Stimulated activated naive CD8-positive, alpha-beta T cell treated with anti-CD3 and anti-CD28 coated beads, Interleukin-15, Interleukin-2, amounts not matched to agents 100 U/mL and 50 U/mL, for 24 hours (primary cell): ENCODE results near the gene CASP5.
A peak's percentile ranks its signal among the peaks of the same experiment; 100 is the strongest.
"Not testable (repeated sequence)": the region's sequence is repeated elsewhere in the genome, so short reads cannot be mapped to it uniquely, and the experiment has no call there.

Experiments
- ATAC-seq: fragments of 150-1000 bp; cut with Tn5 transposase; one replicate; pipeline ENCODE4 v1.10.0; 2021
- DNase-seq: peaks from one replicate; pipeline ENCODE4 v3.0.0; 2021

CASP5 gene

GRCh38 chr11:105023003-105023402 lies at the start of gene CASP5:
Gene CASP5 (minus strand): TSS chr11:105023168. CDS start chr11:105023136, 32 bp downstream.
- DNase-seq: no peak
- no peak for ATAC-seq

GRCh38 chr11:105072080-105072479 lies 49.1 kb upstream of the CASP5 start:
- not testable (repeated sequence) for DNase-seq, ATAC-seq

DNA sequence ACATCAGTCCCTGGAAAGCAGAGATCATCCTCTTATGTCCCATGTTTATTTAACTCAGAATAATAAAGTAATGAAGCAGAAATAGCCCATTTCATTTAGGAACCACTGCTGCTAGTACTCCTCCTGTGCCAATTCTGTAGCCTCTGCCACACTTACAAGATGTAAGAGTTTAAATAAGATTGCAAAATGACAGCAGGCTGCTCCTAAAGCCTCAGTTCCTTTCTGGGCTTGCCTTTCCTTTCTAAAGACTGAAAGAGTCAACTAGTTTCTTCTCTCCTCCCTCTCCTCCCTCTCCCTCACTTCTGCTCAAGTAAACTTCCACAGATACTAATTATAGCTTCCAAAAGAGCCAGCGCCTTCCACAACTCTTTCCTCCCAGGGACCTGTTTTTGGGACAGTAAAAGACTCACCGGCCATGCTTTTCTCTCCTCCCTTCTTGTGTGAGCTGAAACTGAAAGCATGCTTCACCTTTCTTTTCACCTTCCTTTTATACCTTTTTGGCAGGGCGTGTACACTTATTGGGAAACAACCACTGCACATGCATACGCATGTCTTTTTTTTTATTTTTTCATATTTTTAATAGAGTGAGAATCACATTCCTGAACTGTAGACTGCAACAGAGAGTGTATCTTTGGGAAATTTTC lies 48.2 kb upstream of the CASP5 start:
- no peak for ATAC-seq
- DNase-seq: no peak

DNA sequence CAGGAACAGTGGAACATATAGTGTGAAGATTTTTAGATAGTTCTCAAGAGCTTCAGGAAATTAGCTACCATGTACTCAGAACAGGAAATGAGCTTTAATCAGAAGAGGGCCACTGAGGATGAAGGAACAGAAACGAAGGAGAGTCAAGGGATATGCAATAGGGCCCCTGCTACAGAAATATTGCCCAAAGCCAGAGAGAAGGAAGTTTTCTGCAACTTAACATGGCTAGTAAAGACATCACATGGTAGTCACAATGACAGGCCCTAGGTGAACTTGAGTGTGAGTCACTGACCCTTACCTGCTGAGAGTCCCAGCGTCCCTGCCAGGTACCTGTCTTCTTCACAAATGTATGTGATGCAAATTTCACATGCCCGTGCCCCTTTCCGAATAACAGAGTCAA lies 47.3 kb upstream of the CASP5 start:
- DNase-seq: no peak
- ATAC-seq: no peak

DNA sequence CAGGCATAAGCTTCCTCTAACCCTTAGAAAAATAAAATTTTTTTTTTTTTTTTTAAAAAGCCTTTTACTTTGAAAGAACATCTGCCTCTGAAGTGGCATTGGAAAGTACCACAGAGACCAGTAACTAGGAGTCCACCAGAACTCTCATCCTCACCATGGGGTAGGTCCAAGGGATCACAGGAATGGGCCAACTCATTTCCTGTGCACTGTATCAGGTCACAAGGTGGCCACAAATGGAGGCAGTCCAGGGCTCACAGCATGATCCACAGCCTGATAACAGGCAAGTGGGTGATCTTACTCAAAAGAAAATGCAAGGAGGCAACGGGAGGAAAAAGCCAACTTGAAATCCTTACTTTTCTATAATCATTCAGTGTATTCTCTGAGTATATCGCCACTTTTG lies 46.8 kb upstream of the CASP5 start:
- peak; percentile 36 for ATAC-seq
- not testable (repeated sequence) for DNase-seq

GRCh38 chr11:105063245-105063941 lies 40.4 kb upstream of the CASP5 start:
- ATAC-seq, DNase-seq: not testable (repeated sequence)

DNA sequence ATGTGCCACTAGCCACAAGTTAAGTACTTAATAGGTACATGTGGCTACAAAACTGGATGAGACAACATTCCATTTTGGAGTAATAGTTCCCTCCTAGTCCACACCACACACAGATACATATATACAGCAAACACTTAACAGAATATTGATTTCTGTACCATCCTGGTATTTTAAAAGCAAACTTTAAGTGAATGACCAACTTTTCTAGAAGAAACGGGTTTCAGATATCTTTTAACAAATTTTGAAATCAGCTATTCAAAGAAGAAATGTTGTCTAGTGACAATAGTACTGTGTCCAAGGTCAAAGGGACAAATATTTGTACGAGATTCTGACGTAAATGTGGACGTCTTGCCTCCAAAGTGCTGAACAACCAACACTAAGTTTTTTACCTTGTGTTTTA lies 34.5 kb upstream of the CASP5 start:
- no peak for ATAC-seq
- no peak for DNase-seq

DNA sequence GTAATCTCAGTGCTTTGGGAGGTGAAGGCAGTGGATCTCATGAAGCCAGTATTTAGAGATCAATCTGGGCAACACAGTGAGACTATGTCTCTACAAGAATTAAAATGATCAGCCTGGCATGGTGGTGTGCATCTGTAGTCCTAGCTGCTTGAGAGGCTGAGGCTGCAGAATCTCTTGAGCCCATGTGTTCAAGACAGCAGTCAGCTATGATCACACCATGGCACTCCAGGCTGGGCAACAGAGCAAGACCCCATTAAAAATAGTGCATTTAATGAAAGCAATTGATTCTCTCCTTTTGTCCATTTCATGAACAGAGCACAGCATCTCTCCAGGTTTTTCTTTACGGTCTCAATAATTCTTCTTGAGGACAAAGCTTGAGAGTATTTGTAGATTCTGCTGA lies 33.5 kb upstream of the CASP5 start:
- ATAC-seq: no peak
- DNase-seq: no peak

DNA sequence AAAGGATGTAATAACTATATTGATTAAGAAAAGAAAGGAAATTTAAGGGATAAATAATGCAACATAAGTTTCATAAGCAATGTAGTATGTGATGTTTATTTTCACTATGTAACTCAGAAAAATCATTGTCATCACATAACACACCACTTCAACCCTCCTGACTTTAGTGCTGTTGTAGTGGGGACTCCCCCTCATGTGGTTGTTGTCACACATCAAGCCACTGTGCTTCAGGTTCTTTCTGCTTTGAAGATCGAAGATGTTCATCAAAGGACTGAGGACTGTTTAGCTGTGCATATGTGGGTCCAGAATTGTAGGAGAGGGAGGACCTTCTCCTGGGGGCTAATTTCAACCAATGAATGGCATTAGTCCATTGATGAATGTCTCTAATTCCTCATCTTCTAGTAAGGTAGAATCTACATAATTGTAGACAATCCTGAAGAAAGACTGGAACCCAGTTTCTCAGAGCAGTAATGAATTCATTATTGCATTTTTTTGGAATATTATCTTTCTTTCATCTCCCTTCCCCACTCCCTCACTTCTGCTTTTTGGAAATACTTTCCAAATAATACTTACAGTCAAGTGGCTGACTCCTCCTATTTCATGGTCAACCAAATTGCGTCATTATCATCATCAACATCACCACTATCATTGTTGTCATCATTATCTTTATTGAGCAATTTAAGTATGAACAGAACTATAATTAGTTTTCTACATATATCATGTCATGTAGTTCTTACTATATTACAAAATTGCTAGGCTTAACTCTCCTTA lies 31.9 kb upstream of the CASP5 start:
- DNase-seq (no peak), ATAC-seq (no peak)

GRCh38 chr11:105052487-105052886 lies 29.5 kb upstream of the CASP5 start:
- no peak for DNase-seq
- no peak for ATAC-seq

GRCh38 chr11:105051559-105051958 lies 28.6 kb upstream of the CASP5 start:
- no peak for ATAC-seq

GRCh38 chr11:105049481-105049880 lies 26.5 kb upstream of the CASP5 start:
- ATAC-seq (no peak), DNase-seq (no peak)

More at GRCh38 chr11:105051559-105051958, 28.6 kb upstream of the CASP5 start:
- DNase-seq: no peak

DNA sequence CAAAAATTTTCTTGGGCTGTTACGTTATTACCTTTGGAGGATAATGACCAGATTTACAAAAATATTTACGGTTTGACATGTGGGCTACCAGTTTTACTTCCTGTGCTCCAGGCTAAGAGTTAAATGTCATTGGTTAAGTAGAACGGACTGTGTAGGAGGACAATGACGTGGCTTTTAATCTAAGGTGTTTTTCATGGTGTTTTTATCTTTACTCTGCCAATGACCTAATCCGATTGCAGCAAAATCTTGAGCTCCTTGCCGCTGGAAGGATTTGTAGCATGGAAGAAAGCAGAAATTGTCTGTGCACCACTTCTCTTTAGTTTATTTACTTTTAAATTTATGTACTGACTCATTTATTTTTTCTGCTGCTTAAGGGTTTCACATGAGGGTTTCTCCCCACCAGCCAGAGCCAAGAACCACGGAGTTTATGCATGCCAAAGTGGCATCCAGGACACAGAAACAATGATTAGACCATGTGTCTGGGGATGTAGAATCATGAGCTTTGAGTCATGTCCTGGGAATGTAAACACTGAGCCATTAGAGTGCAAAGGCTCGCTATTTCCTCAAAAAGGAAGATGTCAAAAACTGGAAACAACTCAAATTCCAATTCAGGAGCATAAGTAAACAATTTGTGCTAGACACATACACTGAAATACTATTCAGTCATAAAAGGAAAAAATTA lies 24.1 kb upstream of the CASP5 start:
- DNase-seq (no peak), ATAC-seq (no peak)

GRCh38 chr11:105045676-105046296 lies 22.8 kb upstream of the CASP5 start:
- no peak for DNase-seq

GRCh38 chr11:105044557-105045524 lies 21.9 kb upstream of the CASP5 start, which contains the start of gene CARD16:
Gene CARD16 (minus strand): TSS chr11:105045335. CDS start chr11:105045297, 38 bp downstream.
- peak; percentile 33 for DNase-seq
- ATAC-seq: peak; percentile 92

More at GRCh38 chr11:105045676-105046296, 22.8 kb upstream of the CASP5 start:
- ATAC-seq: no peak

DNA sequence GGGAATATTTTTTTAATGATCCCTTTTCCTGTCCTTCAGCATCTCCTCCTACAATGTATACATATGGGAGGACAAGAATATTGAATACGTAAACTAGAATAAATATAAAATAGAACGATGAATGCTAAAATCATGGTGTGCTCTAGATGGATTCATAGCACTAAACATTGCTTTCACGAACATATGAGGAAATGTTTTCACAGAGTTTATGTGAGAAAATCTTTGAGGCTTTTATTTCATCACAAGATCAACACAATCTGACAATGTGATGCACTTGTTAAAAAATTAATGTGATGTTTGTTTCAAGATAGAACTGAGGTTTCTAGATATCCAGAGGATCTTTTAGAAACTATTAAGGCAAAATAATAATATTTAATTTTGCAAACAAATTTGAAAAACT lies 19.2 kb upstream of the CASP5 start:
- DNase-seq: no peak
- ATAC-seq: no peak

- no peak for DNase-seq
- ATAC-seq: no peak
These were observed 17.7 kb upstream of the CASP5 start for GRCh38 chr11:105040703-105041102.

GRCh38 chr11:105034813-105035620 lies 12.0 kb upstream of the CASP5 start, which contains the start of gene CASP1:
Gene CASP1 (minus strand): TSS chr11:105035144. CDS start chr11:105035113, 31 bp downstream.
- DNase-seq (no peak), ATAC-seq (peak; percentile 85)

DNA sequence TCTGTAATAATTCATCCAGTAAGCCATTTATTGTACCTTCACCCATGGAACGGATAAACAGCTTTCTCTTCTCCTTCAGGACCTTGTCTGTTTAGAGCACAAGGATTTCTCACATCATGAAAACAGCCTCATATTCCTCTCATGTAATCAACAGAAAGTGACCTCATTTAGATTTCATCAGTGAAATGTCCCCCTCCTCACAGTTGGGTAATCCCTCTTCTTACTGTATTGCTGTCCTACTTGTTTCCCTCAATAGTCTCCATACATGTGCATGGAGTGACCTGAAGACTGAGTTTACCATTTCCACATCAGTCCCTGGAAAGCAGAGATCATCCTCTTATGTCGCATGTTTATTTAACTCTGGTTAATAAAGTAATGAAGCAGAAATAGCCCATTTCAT lies 11.4 kb upstream of the CASP5 start:
- not testable (repeated sequence) for DNase-seq, ATAC-seq

- DNase-seq (no peak), ATAC-seq (no peak)
These were observed 10.8 kb upstream of the CASP5 start for GRCh38 chr11:105033781-105034180.
